AG04450 (cell line): Measurements from ENCODE around the gene GPR27. TPM values are rescaled to one million over a fixed set of nuclear protein-coding genes. Genes with fewer than 3 reads are reported as not detected.

Experiments used
- CTCF ChIA-PET: fragments of 300-600, 350-600 bp; formaldehyde crosslinking; extraction: SDS; loops from one replicate; lab custom pipeline; 2022; ENCODE audit warnings: antibody characterized with exemption, inconsistent platforms; lab: Charles Lee
- POLR2A ChIA-PET: fragments of 350-600 bp; formaldehyde crosslinking; extraction: SDS; loops from one replicate; lab custom pipeline; 2021; ENCODE audit warnings: antibody characterized with exemption, inconsistent platforms; lab: Yijun Ruan, JAX
- DNase-seq: peaks from one replicate; pipeline ENCODE4 v3.0.0-alpha.2; 2011; ENCODE audit warnings: low read depth, low spot score
- H3K27ac ChIP-seq: one replicate; pipeline ENCODE4 v1.5.1; 2012; ENCODE audit warnings: low read depth, low read length, control low read depth
- H3K27me3 ChIP-seq: one replicate; pipeline ENCODE4 v1.6.0; 2012; ENCODE audit warnings: low read length; ENCODE audit not compliant: control insufficient read depth, insufficient read depth
- H3K4me3 ChIP-seq: 2 replicates; pipeline ENCODE4 v1.5.1; 2011; ENCODE audit warnings: mild to moderate bottlenecking, low read depth, low read length, control low read depth
- H3K9me3 ChIP-seq: 2 replicates; pipeline ENCODE4 v1.5.1; 2012; ENCODE audit warnings: low read length; ENCODE audit not compliant: control insufficient read depth, insufficient read depth
- CTCF ChIP-seq: IDR thresholded peaks from 2 replicates; pipeline ENCODE4 v1.5.1; 2011; ENCODE audit warnings: low read depth, low read length, control low read depth, inconsistent platforms
- polyA plus RNA-seq: library from polyadenylated mRNA; depleted of rRNA; stranded (reverse); fragments of >200 nt; gene quantifications from 2 replicates; pipeline ENCODE4 v1.2.3, GENCODE V29; 2011

GPR27 gene
- polyA plus RNA-seq, 1 experiment, result not detected

DNA sequence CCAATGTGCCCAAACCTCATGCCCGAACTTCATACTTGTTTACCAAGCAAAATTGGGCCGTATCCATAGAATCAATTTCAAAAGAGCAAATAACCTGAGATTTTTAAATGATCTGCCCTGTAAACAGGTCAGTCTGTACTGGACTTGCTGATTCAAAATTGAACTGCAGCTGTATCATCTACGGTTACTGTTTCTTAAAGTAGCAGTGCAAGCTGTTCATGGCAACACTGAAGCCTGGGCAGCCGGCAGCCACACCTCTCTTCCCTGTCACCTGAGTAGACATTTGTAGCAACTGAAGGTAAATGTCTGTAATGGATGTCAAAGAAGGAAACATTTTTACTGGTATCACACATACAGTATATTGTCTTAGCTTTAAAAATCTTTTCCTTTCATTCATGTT is 39.1 kb upstream of the GPR27 start:
- ChIA-PET CTCF (interaction anchor here (1.5 to 2.1 kb wide), 3 partner anchors 15 to 1107 kb away, joined by 3 to 9 read pairs (median 4); no protein-coding TSS in a partner anchor), POLR2A (no interaction called here)

GRCh38 chr3:71718072-71718471 is 35.6 kb upstream of the GPR27 start:
- no peak overlapping the region for H3K27ac ChIP-seq
- TF ChIP-seq CTCF, result no peak
- no peaks in the 10 kb centered on the region for H3K9me3 ChIP-seq
- POLR2A ChIA-PET, result no interaction called here
- H3K4me3 ChIP-seq, result no peak overlapping the region
- CTCF ChIA-PET, result interaction anchor here (0.6 to 5.5 kb wide), 2 partner anchors 12 to 1105 kb away, joined by 5 to 29 read pairs; no protein-coding TSS in a partner anchor
- H3K27me3 ChIP-seq, result peaks cover 36% of the 10 kb centered on the region
- no peak for DNase-seq

More for the DNA sequence above, 39.1 kb upstream of the GPR27 start:
- TF ChIP-seq CTCF, result no peak
- Histone ChIP-seq H3K9me3 (no peaks in the 10 kb centered on the region), H3K27me3 (peaks cover 19% of the 10 kb centered on the region), H3K4me3 (no peak overlapping the region), H3K27ac (no peak overlapping the region)
- DNase-seq, result no peak

DNA sequence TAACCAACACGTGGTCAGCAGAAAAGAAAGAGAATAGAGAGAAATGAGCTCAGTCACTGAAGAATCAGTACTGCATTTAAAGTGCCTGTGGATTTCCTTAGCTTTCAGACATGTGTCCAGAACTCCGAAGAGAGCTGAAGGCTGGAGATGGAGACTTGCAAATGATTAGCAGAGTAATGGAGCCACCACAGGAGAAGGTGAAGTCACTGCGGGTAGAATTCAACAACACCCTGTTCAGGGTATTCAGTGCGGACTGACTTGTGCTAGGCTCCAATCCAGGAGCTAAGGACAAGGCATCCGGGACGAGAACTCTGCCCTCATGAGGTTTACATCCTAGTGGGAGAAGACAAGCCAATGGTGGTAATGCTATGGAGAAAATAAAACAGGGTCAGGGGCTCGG is 32.7 kb upstream of the GPR27 start:
- Histone ChIP-seq H3K27ac (no peak overlapping the region), H3K9me3 (no peaks in the 10 kb centered on the region; the same call in 1 of the 2 replicates), H3K4me3 (no peak overlapping the region), H3K27me3 (peaks cover 42% of the 10 kb centered on the region)
- CTCF ChIA-PET, result interaction anchor here (2.0 to 5.5 kb wide), 2 partner anchors 9 to 10 kb away, joined by 7 to 29 read pairs; no protein-coding TSS in a partner anchor
- TF ChIP-seq CTCF, result no peak
- POLR2A ChIA-PET, result no interaction called here
- DNase-seq, result no peak

- CTCF ChIA-PET, result interaction anchor here (2.0 to 5.5 kb wide), 3 partner anchors 8 to 11 kb away, joined by 7 to 29 read pairs (median 13); no protein-coding TSS in a partner anchor
- H3K27me3 ChIP-seq, result peaks cover 48% of the 10 kb centered on the region
These were observed 32.0 kb upstream of the GPR27 start for GRCh38 chr3:71721651-71722157.

More at GRCh38 chr3:71721651-71722157, 32.0 kb upstream of the GPR27 start:
- Histone ChIP-seq H3K4me3 (no peak overlapping the region), H3K27ac (no peak overlapping the region), H3K9me3 (no peaks in the 10 kb centered on the region; the same call in 1 of the 2 replicates)
- no peak for DNase-seq
- POLR2A ChIA-PET, result no interaction called here
- no peak for TF ChIP-seq CTCF
